GM21717 (cell line): Measurements from ENCODE around the gene LKAAEAR1.
"Not testable (repeated sequence)": the region's sequence is repeated elsewhere in the genome, so short reads cannot be mapped to it uniquely, and the experiment has no call there.

Experiments
- ATAC-seq: cut with Tn5 transposase; IDR thresholded peaks from one replicate; pipeline ENCODE4 v1.9.1; 2021; ENCODE audit warnings: mild to moderate bottlenecking, moderate library complexity; ENCODE audit not compliant: unreplicated experiment

Gene LKAAEAR1, protein sequence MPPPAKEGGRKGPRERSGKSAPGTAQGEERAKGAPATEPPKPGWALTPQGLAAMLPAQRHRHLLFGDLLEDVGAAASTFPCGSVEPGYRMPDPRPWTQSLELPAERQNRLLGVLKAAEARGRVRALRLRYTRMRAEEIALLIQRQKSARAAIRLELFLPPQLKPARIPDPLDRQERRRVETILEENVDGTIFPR

DNA sequence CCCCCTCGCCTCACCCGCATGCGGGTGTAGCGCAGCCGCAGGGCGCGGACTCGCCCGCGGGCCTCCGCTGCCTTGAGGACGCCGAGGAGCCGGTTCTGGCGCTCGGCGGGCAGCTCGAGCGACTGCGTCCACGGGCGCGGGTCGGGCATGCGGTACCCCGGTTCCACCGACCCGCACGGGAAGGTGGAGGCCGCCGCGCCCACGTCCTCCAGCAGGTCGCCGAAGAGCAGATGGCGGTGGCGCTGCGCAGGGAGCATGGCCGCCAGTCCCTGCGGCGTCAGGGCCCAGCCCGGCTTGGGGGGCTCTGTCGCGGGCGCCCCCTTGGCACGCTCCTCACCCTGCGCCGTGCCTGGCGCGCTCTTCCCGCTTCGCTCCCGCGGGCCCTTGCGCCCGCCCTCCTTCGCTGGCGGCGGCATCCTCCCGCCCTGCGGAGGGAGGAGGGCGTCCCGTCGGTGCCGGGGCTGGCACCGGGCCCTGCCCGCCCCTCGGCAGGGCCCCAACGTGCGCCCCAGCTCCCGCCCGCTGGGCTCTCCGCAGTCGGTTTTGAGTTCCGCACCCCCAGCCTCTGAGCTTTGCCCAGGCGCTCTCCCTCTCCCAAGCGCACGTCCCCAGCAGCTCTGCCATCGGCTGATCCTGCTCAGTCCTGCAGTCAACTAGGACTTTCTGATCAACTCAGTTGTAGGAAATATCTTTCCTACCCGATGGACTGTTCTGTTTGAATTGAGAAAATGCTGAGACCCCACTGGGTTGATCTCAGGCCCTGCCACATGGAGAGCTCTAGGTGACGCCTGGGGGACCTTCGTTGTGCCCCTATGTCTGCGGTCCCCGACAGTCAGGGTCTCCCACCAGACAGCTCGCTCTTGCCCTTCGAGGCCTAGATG lies at the start of gene LKAAEAR1:
Gene LKAAEAR1, minus strand, starts transcription at position 595 of the 881 bp plus-strand sequence. Its CDS starts 179 bp downstream, at position 416.
- ATAC-seq = no peak

DNA sequence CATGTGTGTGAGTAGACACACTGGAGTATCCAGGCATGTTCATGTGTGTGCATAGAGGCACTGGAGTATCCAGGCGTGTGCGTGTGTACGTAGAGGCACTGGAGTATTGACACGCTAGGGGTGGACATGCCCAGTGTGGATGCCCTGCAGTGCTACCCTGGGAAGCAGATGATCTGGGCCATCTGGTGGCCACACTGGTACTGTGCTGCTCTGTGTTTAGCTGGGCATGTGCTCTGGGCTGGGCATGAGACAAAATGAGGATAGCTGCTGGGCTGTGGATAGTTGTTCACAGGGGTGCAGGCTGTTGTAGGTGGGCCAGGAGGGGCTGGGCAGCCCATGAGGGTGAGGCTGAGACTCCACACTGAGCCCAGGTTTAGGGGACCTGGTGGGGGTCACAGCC lies 47.2 kb upstream of the LKAAEAR1 start:
- ATAC-seq = no peak

- no peak for ATAC-seq
Measured at GRCh38 chr20:64130876-64131275, 46.7 kb upstream of the LKAAEAR1 start.

DNA sequence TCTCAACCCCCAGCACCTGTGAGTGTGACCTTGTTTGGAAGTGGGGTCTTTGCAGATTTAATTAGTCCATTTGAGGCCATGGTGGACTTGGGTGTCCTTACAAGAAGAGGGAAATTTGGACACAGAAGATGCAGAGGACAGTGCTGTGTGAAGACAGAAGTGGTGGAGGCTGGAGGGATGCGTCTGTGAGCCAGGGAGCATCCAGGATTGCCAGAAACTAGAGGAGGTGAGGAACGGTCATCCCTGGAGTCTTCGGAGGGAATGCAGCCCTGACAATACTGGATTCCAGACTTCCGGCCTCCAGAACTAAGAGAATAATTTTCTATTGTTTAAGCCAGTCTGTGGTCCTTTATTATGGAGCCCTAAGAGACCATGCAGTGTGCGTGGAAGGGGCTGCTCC lies 46.1 kb upstream of the LKAAEAR1 start:
- ATAC-seq = no peak

DNA sequence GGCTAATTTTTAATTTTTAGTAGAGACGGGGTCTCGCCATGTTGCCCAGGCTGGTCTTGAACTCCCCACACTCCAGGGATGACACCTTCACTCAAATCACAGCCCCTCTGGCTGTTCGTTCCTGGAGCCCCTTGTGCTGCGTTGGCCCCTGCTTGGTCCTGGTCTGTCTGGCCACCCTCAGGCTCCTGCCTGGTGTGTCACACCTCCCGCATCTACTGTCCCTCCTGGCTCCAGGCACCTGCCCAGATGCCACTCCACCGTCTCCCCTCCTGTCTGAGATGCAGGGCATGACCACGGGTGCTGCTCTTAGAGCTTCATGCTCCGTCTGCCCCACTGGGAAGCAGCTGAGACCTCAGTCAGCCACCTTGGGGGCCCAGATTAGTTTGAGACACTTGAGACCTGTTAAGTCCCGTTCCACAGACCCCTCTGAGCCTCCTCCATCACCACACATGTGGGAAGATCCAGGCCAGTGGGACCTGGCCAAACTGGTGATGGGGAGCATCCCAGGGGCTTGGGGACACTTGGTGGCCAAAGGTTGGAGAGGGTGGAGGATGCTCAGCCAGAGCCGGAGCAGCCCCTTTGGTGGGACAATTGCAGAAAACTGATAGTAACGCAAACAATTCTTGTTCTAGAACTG lies 45.1 kb upstream of the LKAAEAR1 start:
- ATAC-seq = no peak

GRCh38 chr20:64123517-64123916 lies 39.3 kb upstream of the LKAAEAR1 start:
- not testable (repeated sequence) for ATAC-seq

DNA sequence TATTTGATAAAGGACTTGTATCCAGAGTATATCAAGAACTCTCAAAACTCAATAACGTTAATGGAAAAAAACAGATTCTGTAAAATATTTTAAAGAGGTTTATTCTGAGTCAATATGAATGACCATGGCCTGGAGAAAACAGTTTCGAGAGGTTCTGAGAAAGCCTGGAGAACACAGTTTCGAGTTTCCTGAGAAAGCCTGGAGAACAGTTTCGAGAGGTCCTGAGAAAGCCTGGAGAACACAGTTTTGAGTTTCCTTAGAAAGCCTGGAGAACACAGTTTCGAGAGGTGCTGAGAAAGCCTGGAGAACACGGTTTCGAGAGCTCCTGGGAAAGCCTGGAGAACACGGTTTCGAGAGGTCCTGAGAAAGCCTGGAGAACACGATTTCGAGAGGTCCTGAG lies 38.7 kb upstream of the LKAAEAR1 start:
- ATAC-seq = not testable (repeated sequence)

GRCh38 chr20:64121586-64121985 lies 37.4 kb upstream of the LKAAEAR1 start:
- no peak for ATAC-seq

DNA sequence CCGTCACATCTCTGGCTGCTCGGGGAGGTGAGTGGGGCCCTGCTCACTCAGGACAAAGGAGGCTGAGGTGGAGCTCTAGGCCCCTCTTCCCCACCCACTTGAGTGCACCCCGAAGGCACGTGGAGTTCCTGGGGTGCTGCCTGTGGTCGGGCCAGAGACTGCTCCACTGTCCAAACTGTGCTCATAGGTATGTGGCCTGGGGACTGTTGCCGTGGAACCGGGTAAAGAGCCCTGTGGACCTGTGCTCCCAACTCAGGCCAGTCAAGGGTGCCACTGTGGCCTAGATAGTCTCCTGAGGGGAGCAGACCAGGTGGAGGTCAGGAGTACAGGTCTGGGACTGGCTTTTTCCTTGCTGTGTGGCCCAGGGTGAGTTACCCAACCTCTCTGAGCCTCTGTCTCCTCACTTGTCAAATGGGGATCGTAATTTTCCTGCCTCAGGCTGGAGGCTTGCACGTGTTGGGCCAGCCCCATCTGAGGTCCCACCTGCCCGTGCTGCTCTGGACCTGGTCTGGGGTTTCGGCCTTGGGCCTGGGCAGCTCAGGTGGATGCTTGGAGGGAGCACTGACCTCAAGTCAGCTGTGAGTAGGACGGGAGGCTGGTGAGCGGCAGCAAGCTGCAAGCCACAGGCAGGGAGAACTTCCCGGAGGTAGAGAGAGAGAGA lies 35.6 kb upstream of the LKAAEAR1 start:
- ATAC-seq = no peak

- no peak for ATAC-seq
Measured at GRCh38 chr20:64119301-64119680, 35.1 kb upstream of the LKAAEAR1 start.

GRCh38 chr20:64117432-64117777 lies 33.2 kb upstream of the LKAAEAR1 start:
- not testable (repeated sequence) for ATAC-seq

DNA sequence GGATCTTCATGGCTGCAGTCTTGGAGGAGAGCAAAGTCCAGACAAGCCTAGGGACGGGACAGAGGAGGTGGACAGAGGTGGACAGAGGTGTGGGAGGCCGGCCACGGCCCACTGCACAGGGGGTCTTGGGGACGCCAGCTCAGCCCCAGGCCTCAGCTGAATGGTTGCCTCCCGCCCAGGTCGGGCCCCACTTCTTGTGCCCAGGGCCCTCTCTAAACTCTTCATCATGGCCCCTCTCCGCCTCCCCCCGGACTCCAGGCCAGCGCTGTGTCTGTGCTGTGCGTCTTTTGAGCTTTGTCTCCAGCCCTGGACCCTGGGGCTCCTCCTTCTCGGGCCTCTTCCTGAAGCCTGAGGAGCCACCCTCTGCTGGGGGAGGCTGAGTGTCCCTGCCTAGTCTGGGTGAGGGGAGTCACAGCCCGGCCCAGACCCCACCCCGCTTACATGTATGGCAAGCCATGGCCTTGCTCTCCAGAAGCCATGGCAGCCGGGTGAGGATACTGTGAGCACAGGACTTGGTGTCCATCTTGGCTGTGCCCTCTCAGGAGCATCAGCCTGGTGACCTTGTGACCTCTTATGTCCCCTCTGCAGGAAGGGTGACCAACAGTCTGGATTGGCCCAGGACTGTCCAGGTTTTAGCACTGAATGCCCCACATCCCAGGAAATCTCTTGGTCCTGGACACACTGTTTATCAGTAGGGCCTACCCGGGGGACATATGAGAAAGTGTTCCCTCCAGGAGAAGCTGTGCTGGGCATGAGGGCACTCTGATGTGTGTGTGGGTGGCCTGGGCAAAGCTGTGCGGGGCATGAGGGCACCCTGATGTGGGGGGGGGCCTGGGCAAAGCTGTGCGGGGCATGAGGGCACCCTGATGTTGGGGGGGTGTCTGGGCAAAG lies 32.6 kb upstream of the LKAAEAR1 start:
- ATAC-seq = no peak

GRCh38 chr20:64116016-64116415 lies 31.8 kb upstream of the LKAAEAR1 start:
- no peak for ATAC-seq

DNA sequence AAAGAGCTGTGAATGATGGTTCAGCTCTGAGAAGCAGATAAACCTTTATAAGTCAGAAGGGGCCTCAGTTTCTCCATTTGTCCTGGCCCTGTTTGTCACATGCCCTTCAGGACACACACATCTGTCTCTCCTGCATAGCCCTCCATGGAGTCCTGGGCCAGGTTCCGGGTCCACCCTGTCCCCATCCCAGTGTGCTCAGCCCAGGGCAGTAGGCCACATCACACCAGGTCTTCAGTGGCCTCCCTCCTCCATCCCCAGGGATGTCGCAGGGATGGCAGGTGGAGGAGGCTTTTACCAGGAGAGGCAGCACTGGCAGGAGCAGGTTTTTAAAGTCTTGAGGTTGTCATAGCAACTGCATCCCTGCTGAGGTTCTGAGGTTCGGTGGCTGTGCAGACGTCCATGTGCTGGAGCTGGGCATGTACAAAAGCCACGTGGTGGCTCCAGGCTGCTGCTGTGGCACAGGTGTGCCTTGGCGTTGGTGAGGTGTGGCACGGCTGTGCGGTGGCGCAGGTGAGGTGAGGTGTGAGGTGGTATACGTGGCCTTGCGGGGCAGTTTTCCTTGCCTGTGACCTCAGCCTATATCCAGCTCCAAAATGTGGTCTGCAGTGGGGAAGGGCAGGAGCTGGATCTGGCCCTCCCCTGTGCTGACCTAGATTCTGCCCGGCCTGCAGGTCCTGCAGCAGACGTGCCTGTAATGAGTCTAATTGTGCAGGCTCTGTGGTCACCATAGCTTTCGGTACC lies 31.1 kb upstream of the LKAAEAR1 start:
- no peak for ATAC-seq

DNA sequence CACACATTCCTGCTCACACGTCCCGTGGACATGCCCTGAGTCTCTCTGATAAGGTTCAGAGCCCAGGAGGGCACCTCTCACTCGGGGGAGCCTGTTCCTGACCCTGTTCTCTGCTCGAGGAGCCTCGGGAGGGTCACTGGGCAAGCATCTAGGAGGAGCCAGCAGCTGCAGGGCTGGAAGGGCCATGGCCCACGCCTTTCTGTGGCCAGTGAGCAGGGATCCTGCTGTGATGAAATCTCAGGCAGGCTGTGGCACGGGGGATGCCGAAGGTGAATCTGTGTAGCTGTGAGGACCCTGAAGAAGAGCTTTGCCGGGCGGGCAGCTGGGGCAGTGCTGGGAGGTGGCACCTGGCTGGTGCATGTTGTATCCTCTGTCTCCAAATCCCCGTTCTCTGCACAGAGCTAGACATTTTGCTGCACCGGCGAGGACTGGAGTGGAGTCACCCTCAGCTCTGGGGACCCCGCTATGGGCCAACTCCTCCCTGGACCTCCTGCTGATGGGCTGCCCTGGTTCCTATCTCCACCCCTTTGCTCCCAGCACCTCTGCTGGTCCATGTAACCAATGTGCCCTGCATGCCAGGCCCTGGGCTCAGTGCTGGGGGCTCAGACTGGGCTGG lies 30.3 kb upstream of the LKAAEAR1 start:
- ATAC-seq = no peak

GRCh38 chr20:64113796-64114355 lies 29.7 kb upstream of the LKAAEAR1 start:
- no peak for ATAC-seq

- no peak for ATAC-seq
Measured at GRCh38 chr20:64113444-64113775, 29.2 kb upstream of the LKAAEAR1 start.

GRCh38 chr20:64112691-64113443 lies 28.7 kb upstream of the LKAAEAR1 start:
- no peak for ATAC-seq
